ENCODE data around the gene ZNF385B.

ZNF385B gene

DNA sequence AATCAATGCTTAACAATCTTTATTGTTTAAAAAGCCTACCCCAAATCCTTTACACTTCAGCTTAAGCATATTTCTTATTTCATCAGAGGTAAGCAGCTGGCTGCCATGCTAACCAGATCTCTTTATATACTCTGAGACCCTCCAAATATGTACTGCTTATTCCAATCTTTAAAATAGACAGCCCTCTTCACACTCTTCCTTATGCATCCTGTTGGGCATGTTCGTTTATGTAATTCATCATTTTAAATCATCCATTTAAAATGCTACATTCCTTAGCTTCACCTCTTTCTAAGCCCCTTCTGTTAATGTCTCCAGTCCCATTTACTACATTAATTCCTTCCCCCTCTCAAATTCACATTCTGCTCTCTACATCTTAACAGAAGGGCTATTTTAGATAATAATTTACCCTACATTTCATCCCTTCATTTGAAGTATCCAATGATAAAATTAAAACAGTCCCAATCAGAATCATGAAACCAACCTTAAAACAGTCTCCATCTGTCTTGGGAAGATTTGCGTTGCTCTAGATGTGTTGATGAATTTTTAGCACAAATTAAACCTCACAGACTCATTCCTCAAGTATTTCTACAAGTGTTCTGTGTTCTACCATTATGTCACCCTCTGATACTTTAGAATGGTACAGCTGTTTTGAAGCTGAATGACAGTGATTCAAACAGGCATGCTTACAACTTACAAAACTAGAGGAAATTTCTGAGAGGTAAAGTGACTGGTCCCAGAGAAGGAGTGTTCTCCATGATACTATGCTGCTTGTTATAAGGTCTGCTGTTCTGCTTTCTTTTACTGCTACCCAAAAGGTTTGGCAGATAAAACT, 59.1 kb downstream of the ZNF385B start:
- Histone ChIP-seq H3K27me3 (ENCODE audit: insufficient read depth, low read length, poor library complexity) (no peaks in the 10 kb centered on the region), H2AFZ (ENCODE audit: low read depth, low read length) (no peak overlapping the region), H3K4me1 (ENCODE audit: insufficient read depth, low read length) (no peaks in the 10 kb centered on the region), H3K27ac (ENCODE audit: low read length) (no peak overlapping the region), H3K4me3 (ENCODE audit: low read depth in 1 of 2, low read length in 2 of 2) (no peak overlapping the region), H3K79me2 (ENCODE audit: insufficient read depth, low read length) (no peaks in the 10 kb centered on the region), H3K9ac (ENCODE audit: low read depth, low read length) (no peak overlapping the region), H3K36me3 (ENCODE audit: insufficient read depth, low read length) (no peaks in the 10 kb centered on the region), H3K9me3 (ENCODE audit: insufficient read depth, low read length, severe bottlenecking) (no peaks in the 10 kb centered on the region), H4K20me1 (ENCODE audit: insufficient read depth, low read length) (no peaks in the 10 kb centered on the region), H3K4me2 (ENCODE audit: insufficient read depth, low read length) (no peak overlapping the region)
- TF ChIP-seq, protein P1, sequence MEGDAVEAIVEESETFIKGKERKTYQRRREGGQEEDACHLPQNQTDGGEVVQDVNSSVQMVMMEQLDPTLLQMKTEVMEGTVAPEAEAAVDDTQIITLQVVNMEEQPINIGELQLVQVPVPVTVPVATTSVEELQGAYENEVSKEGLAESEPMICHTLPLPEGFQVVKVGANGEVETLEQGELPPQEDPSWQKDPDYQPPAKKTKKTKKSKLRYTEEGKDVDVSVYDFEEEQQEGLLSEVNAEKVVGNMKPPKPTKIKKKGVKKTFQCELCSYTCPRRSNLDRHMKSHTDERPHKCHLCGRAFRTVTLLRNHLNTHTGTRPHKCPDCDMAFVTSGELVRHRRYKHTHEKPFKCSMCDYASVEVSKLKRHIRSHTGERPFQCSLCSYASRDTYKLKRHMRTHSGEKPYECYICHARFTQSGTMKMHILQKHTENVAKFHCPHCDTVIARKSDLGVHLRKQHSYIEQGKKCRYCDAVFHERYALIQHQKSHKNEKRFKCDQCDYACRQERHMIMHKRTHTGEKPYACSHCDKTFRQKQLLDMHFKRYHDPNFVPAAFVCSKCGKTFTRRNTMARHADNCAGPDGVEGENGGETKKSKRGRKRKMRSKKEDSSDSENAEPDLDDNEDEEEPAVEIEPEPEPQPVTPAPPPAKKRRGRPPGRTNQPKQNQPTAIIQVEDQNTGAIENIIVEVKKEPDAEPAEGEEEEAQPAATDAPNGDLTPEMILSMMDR (IDR thresholded peaks at IDR 0.05; ENCODE audit: borderline replicate concordance, extremely low read depth, low read length, poor library complexity, severe bottlenecking) = no peak
- TF ChIP-seq EZH2 (IDR thresholded peaks at IDR 0.05; ENCODE audit: borderline replicate concordance, low read depth, low read length, severe bottlenecking) = no peak
- no peak for DNase-seq
- ATAC-seq (ENCODE audit: insufficient read depth, low read depth) = no peak

DNA sequence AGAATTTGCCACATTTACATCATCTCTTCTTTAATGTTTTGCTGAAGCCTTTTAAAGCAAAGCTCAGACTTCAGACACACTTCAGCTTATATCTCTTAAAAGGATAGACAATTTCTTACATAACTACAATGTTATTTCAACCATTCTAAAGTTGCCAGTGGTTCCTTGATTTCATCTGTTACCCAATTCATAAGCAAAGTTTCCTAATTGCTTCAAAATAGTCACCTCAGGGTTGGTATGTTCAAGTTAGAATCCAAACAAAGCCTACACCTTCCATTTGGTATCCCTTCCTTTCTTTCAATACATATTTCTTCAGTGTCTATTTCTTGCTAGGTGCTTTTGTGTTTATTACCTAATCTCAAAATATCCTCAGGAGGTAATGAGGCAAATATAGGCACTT, 60.6 kb downstream of the ZNF385B start:
- Histone ChIP-seq H3K36me3 (ENCODE audit: insufficient read depth, low read length) (no peaks in the 10 kb centered on the region), H3K4me1 (ENCODE audit: insufficient read depth, low read length) (no peaks in the 10 kb centered on the region), H3K4me2 (ENCODE audit: insufficient read depth, low read length) (no peak overlapping the region), H3K27ac (ENCODE audit: low read length) (no peak overlapping the region), H4K20me1 (ENCODE audit: insufficient read depth, low read length) (no peaks in the 10 kb centered on the region), H3K9me3 (ENCODE audit: insufficient read depth, low read length, severe bottlenecking) (no peaks in the 10 kb centered on the region), H3K27me3 (ENCODE audit: insufficient read depth, low read length, poor library complexity) (peaks cover 9% of the 10 kb centered on the region), H3K9ac (ENCODE audit: low read depth, low read length) (no peak overlapping the region), H3K79me2 (ENCODE audit: insufficient read depth, low read length) (no peaks in the 10 kb centered on the region), H2AFZ (ENCODE audit: low read depth, low read length) (no peak overlapping the region), H3K4me3 (ENCODE audit: low read depth in 1 of 2, low read length in 2 of 2) (no peak overlapping the region)
- DNase-seq (no peak), ATAC-seq (ENCODE audit: insufficient read depth, low read depth) (no peak)
- no peak for TF ChIP-seq EZH2 (IDR thresholded peaks at IDR 0.05; ENCODE audit: borderline replicate concordance, low read depth, low read length, severe bottlenecking)
- TF ChIP-seq, protein P1 (IDR thresholded peaks at IDR 0.05; ENCODE audit: borderline replicate concordance, extremely low read depth, low read length, poor library complexity, severe bottlenecking) = no peak

DNA sequence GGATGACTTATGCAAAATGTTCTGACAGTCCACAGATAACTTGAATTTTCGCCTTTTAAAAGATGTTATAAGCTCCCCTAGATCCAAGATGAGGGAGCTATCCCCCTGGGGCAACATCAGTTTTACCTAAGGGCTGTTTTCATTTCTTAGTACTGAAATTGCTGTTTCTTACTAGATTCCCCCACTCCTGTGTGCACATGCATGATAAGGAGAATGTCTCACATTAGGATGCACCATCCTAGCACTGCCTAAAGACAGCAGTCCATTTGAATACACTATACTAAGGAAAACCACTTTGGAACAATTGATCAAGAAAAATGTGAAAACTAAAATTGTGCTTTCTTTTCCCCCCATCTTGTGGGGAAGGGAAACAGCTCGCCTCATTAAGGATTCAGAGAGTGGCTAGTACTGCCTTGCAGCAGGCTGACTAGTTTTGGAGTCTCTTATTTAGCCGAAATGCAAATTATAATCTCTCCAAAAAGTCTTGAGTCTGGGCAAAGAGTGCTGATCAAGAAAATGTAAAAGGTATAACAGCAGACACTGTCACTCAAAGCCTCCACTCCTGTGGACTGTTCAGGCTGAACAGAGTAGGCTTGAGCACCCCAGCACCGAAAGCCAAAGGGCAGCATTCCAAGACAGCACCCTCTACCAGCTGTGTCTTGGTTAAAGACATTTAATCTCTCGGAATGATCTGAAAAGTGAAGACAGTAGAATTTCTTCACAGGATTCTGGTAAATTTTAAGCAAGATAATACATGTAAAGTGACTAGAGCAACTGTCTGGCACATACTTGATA, 65.0 kb downstream of the ZNF385B start:
- no peak for ATAC-seq (ENCODE audit: insufficient read depth, low read depth)

More for the DNA sequence above, 65.0 kb downstream of the ZNF385B start:
- Histone ChIP-seq H3K79me2 (ENCODE audit: insufficient read depth, low read length) (no peaks in the 10 kb centered on the region), H4K20me1 (ENCODE audit: insufficient read depth, low read length) (no peaks in the 10 kb centered on the region), H3K4me2 (ENCODE audit: insufficient read depth, low read length) (no peak overlapping the region), H3K36me3 (ENCODE audit: insufficient read depth, low read length) (no peaks in the 10 kb centered on the region), H3K4me3 (ENCODE audit: low read depth in 1 of 2, low read length in 2 of 2) (no peak overlapping the region), H2AFZ (ENCODE audit: low read depth, low read length) (no peak overlapping the region), H3K9me3 (ENCODE audit: insufficient read depth, low read length, severe bottlenecking) (no peaks in the 10 kb centered on the region), H3K27me3 (ENCODE audit: insufficient read depth, low read length, poor library complexity) (peaks cover 9% of the 10 kb centered on the region), H3K27ac (ENCODE audit: low read length) (no peak overlapping the region), H3K4me1 (ENCODE audit: insufficient read depth, low read length) (no peaks in the 10 kb centered on the region), H3K9ac (ENCODE audit: low read depth, low read length) (no peak overlapping the region)
- TF ChIP-seq, protein P1 (IDR thresholded peaks at IDR 0.05; ENCODE audit: borderline replicate concordance, extremely low read depth, low read length, poor library complexity, severe bottlenecking) = no peak
- TF ChIP-seq EZH2 (IDR thresholded peaks at IDR 0.05; ENCODE audit: borderline replicate concordance, low read depth, low read length, severe bottlenecking) = no peak
- no peak for DNase-seq

All from DND-41 (cell line).